A549 (cell line): ENCODE data around the gene DUSP7.

ENCODE experiments used
- CTCF ChIP-seq: fragments of >200 bp; sonication (Bioruptor Twin); formaldehyde crosslinking; IDR thresholded peaks from 3 replicates; pipeline ENCODE4 v1.5.1; 2016
- EP300 ChIP-seq, 2 experiments: fragments of >200 bp; sonication (Bioruptor Twin); formaldehyde crosslinking; IDR thresholded peaks; 2 replicates in 1 of 2; 3 replicates in 1 of 2; pipeline ENCODE4 v1.6.1; 2016 to 2017
- MAZ ChIP-seq: fragments of 150-350 bp; IDR thresholded peaks from 2 replicates; pipeline ENCODE4 v1.6.1; 2014; ENCODE audit warnings: antibody characterized with exemption, low read depth, low read length, borderline replicate concordance
- MYC ChIP-seq: IDR thresholded peaks from 2 replicates; pipeline ENCODE4 v1.6.1; 2012; ENCODE audit warnings: mild to moderate bottlenecking, inconsistent platforms, low read length, improper control_type of control experiment, borderline replicate concordance
- PBX3 ChIP-seq: IDR thresholded peaks from 2 replicates; pipeline ENCODE4 v1.6.1; 2012
- POLR2A ChIP-seq: IDR thresholded peaks from 2 replicates; pipeline ENCODE4 v1.6.1; 2012; ENCODE audit warnings: mild to moderate bottlenecking, low read length
- POLR2AphosphoS2 ChIP-seq: conservative IDR thresholded peaks from 2 replicates; pipeline ENCODE4 v1.6.1; 2012; ENCODE audit warnings: low read length, improper control_type of control experiment, inconsistent platforms
- RAD21 ChIP-seq, 2 experiments: fragments of >200 bp in 1 of 2; sonication (Bioruptor Twin) in 1 of 2; formaldehyde crosslinking in 1 of 2; IDR thresholded peaks in 1 of 2; conservative IDR thresholded peaks in 1 of 2; 2 replicates in 1 of 2; 3 replicates in 1 of 2; pipeline ENCODE4 v1.6.1; 2012 to 2018; ENCODE audit warnings: inconsistent platforms in 1 of 2
- RCOR1 ChIP-seq: fragments of 150-350 bp; IDR thresholded peaks from 2 replicates; pipeline ENCODE4 v1.6.1; 2014; ENCODE audit warnings: antibody characterized with exemption, low read length, low read depth
- SMC3 ChIP-seq: fragments of >200 bp; sonication (Bioruptor Twin); formaldehyde crosslinking; IDR thresholded peaks from 3 replicates; pipeline ENCODE4 v1.6.1; 2018; ENCODE audit warnings: inconsistent platforms
- TF ChIP-seq, protein P1 (sequence below): fragments of 450-650 bp; IDR thresholded peaks from 2 replicates; pipeline ENCODE4 v1.6.1; 2014; ENCODE audit warnings: antibody characterized with exemption
- TF ChIP-seq, protein P2 (sequence below): fragments of 150-350 bp; IDR thresholded peaks from 2 replicates; pipeline ENCODE4 v1.6.1; 2014; ENCODE audit warnings: low read depth, mild to moderate bottlenecking, low read length
- TF ChIP-seq, protein P3 (sequence below): fragments of 250-450 bp; sonication (Bioruptor Pico); IDR thresholded peaks from 2 replicates; pipeline ENCODE4 v1.5.0; 2021; ENCODE audit warnings: mild to moderate bottlenecking, moderate library complexity, borderline replicate concordance

DNA sequence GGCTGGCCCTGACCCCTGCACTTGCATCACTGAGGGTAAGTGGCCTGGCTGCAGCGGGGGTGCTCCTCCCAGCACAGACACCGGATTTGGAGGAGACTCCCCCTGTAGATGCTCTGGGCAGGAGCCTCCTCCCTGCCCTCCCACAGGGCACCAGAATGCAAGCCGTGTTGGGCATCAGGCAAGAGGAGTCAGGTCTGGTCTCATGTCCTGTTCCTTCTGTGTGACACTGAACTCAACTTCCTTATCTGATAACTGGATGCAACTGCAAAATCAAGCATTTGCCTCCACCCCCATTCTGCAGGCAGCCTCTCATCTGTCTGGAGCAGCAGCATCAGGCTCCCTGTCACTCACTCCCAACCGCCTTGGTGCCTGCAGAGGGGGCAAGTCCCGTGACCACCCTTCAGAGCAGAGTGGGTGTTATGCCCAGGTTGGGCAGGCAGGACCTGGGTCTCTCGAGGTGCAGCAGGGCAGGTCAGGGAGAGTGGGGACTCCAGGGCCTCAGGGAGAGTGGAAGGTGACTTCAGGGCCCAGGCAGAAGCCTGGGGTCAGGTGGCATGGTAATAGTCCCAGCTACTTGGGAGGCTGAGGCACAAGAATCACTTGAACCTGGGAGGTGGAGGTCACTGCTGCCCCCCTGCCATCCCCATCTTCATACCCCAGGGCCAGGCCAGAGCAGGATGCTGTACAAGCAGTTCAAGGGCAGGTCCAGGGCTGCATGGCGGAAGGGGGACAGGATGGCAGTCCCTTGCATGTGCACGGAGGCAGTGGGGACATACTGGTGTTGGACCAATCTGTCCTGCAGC is 50.2 kb downstream of the DUSP7 start:
- TF ChIP-seq EP300 (IDR thresholded peaks at IDR 0.05): no peak
- no peak for TF ChIP-seq SMC3
- TF ChIP-seq CTCF: no peak
- TF ChIP-seq, protein P1, sequence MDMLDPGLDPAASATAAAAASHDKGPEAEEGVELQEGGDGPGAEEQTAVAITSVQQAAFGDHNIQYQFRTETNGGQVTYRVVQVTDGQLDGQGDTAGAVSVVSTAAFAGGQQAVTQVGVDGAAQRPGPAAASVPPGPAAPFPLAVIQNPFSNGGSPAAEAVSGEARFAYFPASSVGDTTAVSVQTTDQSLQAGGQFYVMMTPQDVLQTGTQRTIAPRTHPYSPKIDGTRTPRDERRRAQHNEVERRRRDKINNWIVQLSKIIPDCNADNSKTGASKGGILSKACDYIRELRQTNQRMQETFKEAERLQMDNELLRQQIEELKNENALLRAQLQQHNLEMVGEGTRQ: no peak
- TF ChIP-seq RAD21 (conservative IDR thresholded peaks at IDR 0.05 in 1 of 2, IDR thresholded peaks at IDR 0.05 in 1 of 2): no peak
- TF ChIP-seq, protein P2, sequence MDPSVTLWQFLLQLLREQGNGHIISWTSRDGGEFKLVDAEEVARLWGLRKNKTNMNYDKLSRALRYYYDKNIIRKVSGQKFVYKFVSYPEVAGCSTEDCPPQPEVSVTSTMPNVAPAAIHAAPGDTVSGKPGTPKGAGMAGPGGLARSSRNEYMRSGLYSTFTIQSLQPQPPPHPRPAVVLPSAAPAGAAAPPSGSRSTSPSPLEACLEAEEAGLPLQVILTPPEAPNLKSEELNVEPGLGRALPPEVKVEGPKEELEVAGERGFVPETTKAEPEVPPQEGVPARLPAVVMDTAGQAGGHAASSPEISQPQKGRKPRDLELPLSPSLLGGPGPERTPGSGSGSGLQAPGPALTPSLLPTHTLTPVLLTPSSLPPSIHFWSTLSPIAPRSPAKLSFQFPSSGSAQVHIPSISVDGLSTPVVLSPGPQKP: no peak
- no peak for TF ChIP-seq PBX3
- TF ChIP-seq RCOR1: no peak
- no peak for TF ChIP-seq MYC
- TF ChIP-seq, protein P3, sequence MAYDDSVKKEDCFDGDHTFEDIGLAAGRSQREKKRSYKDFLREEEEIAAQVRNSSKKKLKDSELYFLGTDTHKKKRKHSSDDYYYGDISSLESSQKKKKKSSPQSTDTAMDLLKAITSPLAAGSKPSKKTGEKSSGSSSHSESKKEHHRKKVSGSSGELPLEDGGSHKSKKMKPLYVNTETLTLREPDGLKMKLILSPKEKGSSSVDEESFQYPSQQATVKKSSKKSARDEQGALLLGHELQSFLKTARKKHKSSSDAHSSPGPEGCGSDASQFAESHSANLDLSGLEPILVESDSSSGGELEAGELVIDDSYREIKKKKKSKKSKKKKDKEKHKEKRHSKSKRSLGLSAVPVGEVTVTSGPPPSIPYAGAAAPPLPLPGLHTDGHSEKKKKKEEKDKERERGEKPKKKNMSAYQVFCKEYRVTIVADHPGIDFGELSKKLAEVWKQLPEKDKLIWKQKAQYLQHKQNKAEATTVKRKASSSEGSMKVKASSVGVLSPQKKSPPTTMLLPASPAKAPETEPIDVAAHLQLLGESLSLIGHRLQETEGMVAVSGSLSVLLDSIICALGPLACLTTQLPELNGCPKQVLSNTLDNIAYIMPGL (CRISPR knock-in tag): no peak
- TF ChIP-seq MAZ: no peak
- TF ChIP-seq POLR2AphosphoS2: no peak
- no peak for TF ChIP-seq POLR2A
